Heart left ventricle (tissue), 13 donors: ENCODE results near the gene RSU1.

Experiments
- POLR2A ChIP-seq, 2 donors: fragments of 450-650 bp; IDR thresholded peaks; one replicate each; pipeline ENCODE4 v1.6.1; 2017; ENCODE audit warnings: antibody characterized with exemption in 2 of 2, mild to moderate bottlenecking in 2 of 2, moderate library complexity in 2 of 2
- TF ChIP-seq, protein P1 (sequence below), 12 donors: fragments of 200-600 bp; sonication (generic) in 4 of 12; IDR thresholded peaks; one replicate each; pipeline versions ENCODE4 v1.5.0 to v1.8.0; 2018 to 2022; ENCODE audit warnings: antibody characterized with exemption in 12 of 12, mild to moderate bottlenecking in 5 of 12
- donor health status: ischemic (EF 13 %, LVEDD 7.1; RV severe dilation, severe dysfunction).
- donor health status: DM: no; HTN: yes; CAD: no.
- donor health status: DM: no; HTN: no; CAD: no.
- donor health status: ischemic (EF 25% LVEDD 6.9; RV normal size, moderate dysfunction).
- donor health status: ischemic (EF 25% LVEDD 5.7; RV mildly dilated, moderate dysfunction).
- donor health status: ischemic (EF 35%, LVEDD 5.7; RV mildly dilated, moderate dysfunction).
- donor health status: nonischemic (EF 11% LVEDD 7.7; RV severe dilation, severe dysfunction).
- donor health status: DM: yes; HTN: yes; CAD: no.
- donor health status: PGD.
- donor health status: ischemic (EF 29% LVEDD 5.4; RV normal size, mild dysfunction).
- donor health status: nonischemic (EF 23%, LVEDD 6.1; RV moderate dilation, normal function).

DNA sequence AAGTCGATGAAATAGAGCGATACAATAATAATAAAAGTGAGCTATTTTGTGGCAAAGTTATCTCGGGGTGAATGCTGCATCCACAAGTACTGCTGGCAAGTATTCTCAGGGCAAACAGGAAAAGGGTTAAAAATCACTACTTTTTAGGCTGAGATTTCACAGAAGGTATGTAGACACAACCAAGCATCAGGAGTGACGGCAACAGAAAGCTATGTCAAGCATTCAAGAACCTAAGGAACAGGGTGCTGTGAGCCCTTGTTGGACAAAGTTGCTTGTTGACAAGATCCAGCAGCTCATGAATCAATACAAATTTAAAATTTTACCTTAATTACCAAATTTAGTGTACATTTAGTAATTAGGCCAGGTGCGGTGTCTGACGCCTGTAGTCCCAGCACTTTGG lies 254.3 kb downstream of the RSU1 start:
- TF ChIP-seq, protein P1, sequence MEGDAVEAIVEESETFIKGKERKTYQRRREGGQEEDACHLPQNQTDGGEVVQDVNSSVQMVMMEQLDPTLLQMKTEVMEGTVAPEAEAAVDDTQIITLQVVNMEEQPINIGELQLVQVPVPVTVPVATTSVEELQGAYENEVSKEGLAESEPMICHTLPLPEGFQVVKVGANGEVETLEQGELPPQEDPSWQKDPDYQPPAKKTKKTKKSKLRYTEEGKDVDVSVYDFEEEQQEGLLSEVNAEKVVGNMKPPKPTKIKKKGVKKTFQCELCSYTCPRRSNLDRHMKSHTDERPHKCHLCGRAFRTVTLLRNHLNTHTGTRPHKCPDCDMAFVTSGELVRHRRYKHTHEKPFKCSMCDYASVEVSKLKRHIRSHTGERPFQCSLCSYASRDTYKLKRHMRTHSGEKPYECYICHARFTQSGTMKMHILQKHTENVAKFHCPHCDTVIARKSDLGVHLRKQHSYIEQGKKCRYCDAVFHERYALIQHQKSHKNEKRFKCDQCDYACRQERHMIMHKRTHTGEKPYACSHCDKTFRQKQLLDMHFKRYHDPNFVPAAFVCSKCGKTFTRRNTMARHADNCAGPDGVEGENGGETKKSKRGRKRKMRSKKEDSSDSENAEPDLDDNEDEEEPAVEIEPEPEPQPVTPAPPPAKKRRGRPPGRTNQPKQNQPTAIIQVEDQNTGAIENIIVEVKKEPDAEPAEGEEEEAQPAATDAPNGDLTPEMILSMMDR (IDR thresholded peaks at IDR 0.05): no peak
- TF ChIP-seq POLR2A (IDR thresholded peaks at IDR 0.05): no peak
